Lower leg skin (tissue), 3 donors: ENCODE measurements around the gene RAB1B.
A peak's percentile ranks its signal among the peaks of the same experiment; 100 is the strongest.

Experiments
- POLR2A ChIP-seq, 2 donors: fragments of 450-650 bp; IDR thresholded peaks; one replicate each; pipeline ENCODE4 v1.6.1; 2016 to 2017; ENCODE audit warnings: antibody characterized with exemption in 2 of 2, mild to moderate bottlenecking in 1 of 2, moderate library complexity in 1 of 2
- TF ChIP-seq, protein P1 (sequence below), 3 donors: fragments of 450-650 bp; IDR thresholded peaks; one replicate each; pipeline ENCODE4 v1.5.1; 2016; ENCODE audit warnings: antibody characterized with exemption in 3 of 3, mild to moderate bottlenecking in 3 of 3, moderate library complexity in 2 of 3

DNA sequence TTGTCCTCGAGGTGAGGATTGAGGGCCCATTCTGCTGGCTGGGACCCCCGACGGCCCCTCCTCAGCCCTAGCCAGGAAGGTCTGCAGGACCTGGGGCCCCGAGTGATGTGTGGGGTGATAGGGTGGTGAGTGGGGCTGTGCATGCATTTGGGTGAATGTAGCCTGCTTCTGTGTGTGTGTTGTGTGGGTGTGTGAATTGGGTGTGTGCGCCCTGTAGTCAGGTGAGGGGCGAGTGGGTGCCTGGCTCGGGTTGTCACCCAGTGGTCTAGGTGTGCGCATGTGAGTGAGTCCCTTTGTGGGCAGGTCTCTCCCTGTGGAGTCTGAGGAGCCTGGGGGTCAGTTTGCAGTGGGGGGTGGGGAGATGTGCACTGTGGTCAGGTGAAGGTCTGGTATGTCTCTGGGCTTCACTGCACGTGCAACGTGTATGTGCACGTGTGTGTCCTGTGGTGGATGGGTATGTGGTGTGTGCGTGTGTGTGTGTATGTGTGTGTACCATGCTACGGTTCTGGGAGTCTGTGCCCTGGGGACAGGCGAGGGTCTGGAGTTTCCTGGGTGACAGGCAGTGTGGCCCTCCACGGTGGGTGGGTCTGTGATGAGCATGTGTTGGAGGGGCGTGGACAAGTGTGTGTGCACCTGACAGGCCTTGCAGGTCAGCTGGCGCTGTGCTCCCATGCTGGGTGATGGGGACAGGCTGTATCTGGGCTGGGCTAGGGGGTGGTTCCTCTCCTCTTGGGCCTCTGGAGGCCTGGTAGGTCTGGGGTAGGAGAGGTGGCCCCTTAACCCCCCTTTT, 24.3 kb downstream of the RAB1B start:
- TF ChIP-seq POLR2A (IDR thresholded peaks at IDR 0.05) = no peak
- TF ChIP-seq, protein P1, sequence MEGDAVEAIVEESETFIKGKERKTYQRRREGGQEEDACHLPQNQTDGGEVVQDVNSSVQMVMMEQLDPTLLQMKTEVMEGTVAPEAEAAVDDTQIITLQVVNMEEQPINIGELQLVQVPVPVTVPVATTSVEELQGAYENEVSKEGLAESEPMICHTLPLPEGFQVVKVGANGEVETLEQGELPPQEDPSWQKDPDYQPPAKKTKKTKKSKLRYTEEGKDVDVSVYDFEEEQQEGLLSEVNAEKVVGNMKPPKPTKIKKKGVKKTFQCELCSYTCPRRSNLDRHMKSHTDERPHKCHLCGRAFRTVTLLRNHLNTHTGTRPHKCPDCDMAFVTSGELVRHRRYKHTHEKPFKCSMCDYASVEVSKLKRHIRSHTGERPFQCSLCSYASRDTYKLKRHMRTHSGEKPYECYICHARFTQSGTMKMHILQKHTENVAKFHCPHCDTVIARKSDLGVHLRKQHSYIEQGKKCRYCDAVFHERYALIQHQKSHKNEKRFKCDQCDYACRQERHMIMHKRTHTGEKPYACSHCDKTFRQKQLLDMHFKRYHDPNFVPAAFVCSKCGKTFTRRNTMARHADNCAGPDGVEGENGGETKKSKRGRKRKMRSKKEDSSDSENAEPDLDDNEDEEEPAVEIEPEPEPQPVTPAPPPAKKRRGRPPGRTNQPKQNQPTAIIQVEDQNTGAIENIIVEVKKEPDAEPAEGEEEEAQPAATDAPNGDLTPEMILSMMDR (IDR thresholded peaks at IDR 0.05) = peak in 1 of 3 donors; percentile 12
